ENCODE measurements around the gene DGKI.

DNA sequence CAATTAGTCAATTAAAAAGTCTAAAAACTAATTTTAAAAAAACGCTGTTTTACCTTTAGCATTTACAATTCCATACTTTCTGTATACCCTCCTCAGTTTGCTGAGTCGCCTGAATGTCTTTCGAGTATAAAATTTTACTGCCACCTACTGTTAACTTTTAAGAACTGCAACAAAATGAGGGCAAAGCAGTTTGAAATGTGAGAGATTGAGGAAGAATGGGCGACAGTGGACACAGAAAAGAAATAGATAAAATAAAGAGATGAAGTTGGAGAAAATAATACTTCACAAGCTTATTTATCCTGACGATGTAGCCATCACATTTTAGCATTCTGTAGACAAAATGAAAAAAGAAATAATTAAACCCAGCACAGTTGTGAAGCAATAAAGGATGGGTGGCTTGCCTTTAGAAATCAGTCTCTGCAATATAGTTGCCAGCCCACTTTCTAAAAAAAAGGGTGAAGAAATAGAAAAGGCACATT lies 392.5 kb downstream of the DGKI start:
- TF ChIP-seq EZH2 (IDR thresholded peaks at IDR 0.05), result no peak
- TF ChIP-seq, protein P1, sequence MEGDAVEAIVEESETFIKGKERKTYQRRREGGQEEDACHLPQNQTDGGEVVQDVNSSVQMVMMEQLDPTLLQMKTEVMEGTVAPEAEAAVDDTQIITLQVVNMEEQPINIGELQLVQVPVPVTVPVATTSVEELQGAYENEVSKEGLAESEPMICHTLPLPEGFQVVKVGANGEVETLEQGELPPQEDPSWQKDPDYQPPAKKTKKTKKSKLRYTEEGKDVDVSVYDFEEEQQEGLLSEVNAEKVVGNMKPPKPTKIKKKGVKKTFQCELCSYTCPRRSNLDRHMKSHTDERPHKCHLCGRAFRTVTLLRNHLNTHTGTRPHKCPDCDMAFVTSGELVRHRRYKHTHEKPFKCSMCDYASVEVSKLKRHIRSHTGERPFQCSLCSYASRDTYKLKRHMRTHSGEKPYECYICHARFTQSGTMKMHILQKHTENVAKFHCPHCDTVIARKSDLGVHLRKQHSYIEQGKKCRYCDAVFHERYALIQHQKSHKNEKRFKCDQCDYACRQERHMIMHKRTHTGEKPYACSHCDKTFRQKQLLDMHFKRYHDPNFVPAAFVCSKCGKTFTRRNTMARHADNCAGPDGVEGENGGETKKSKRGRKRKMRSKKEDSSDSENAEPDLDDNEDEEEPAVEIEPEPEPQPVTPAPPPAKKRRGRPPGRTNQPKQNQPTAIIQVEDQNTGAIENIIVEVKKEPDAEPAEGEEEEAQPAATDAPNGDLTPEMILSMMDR (IDR thresholded peaks at IDR 0.05), result peak; percentile 86
- TF ChIP-seq EZH2phosphoT487 (IDR thresholded peaks at IDR 0.05), result no peak

Data from neural progenitor cell (in vitro differentiated cells).